ENCODE results near the gene CMTM7.
"Not testable (repeated sequence)": the region's sequence is repeated elsewhere in the genome, so short reads cannot be mapped to it uniquely, and the experiment has no call there.

Gene CMTM7

DNA sequence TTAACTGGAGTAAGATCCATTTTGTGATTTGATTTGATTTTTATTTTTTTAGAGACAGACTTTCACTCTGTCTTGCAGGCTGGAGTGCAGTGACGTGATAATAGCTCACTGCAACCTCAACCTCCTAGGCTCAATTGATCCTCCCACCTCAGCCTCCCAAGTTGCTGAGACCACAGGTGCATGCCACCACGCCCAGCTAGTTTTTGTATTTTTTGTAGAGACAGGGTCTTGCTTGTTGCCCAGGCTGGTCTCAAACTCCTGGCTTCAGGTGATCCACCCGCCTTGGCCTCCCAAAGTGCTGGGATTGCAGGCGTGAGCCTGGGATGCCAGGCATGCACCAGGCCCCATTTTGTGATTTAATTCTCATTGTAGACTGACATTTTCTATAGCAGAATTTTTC, 47.8 kb downstream of the CMTM7 start:
- DNase-seq = not testable (repeated sequence)

DNA sequence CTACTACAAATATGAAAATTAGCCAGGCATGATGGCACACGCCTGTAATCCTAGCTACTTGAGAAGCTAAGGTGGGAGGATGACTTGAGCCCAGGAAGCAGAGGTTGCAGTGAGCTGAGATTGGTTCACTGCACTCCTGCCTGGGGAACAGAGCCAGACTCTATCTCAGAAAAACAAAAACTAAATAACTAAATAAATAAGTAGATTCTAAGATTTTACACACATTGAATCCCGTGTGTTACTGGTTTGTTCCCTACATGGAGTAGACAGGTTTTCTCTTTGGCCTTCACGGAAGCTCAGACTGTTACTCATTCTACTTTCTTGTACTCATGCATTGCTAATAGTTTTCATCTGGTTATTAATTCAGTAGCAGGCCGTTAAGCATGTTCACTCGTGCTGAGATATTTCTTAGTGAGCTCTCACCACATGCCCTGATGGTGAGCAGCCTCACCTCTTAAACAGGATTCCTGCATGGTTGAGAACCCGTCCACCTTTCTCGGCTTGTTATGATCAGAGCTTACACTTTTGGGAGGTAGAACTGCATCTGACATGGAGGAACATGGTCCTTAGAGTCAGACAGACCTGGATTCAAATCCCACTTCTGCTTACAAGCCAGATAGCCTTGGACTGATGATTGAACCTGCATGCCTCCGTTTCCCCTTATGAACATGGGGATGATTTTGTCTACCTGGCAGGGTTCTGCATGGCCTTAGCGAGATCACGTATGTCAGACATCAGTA, 49.1 kb downstream of the CMTM7 start:
- no peak for DNase-seq

DNA sequence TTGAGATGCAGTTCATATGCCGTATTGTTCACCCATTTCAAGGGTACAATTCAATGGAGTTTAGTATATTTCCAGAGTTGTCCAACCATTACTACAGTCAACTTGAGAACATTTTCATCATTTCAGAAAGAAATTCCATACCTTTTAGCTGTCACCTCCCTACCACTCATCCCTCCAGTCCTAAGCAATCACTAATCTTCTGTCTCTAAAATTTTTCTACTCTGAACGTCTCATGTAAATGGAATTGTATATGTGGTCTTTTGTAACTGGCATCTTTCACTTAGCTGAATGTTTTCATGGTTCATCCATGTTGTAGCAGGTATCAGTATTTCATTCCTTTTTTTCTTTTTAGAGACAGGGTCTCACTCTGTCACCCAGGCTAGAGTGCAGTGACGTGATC, 51.1 kb downstream of the CMTM7 start:
- DNase-seq = no peak

DNA sequence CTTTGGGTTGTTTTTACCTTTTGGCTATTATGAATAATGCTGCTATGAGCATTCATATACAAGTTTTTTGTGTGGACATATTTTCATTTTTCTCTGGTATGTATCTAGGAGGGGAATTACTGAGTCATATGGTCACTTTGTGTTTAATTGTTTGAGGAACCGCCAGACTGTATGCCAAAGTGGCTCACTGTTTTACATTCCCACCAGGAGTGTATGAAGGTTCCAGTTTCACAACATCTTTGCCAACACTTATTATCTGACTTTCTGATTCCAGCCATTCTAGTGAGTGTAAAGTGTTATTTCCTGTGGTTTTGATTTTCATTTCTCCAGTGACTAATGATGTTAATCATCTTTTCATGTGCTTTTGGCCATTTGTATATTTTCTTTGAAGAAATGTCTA, 51.8 kb downstream of the CMTM7 start:
- no peak for DNase-seq

DNA sequence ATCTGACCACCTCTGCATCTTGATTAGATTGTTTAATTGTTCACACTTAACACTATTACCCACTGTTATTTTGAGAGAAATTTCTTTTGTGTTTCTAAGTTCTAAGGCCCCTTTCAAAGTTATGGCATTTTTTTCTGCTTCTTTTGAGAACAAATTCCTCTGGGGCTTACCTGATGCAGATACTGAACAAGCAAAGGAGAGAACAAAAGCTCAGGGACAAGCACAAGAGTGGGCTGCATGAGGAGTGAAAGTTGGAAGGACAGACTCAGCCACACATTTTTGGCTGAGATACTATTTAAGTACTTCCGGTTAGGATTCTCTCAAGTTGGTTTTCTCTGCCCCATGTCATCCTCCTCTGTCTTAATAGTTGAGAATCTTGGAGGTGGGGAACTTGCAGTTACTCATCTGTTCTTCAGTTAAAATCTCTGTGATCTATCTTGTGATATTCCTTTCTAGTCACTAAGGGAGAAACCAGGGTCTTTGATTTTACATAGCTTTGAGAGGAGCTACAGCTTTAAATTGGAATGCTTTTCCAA, 56.3 kb downstream of the CMTM7 start:
- no peak for DNase-seq

DNA sequence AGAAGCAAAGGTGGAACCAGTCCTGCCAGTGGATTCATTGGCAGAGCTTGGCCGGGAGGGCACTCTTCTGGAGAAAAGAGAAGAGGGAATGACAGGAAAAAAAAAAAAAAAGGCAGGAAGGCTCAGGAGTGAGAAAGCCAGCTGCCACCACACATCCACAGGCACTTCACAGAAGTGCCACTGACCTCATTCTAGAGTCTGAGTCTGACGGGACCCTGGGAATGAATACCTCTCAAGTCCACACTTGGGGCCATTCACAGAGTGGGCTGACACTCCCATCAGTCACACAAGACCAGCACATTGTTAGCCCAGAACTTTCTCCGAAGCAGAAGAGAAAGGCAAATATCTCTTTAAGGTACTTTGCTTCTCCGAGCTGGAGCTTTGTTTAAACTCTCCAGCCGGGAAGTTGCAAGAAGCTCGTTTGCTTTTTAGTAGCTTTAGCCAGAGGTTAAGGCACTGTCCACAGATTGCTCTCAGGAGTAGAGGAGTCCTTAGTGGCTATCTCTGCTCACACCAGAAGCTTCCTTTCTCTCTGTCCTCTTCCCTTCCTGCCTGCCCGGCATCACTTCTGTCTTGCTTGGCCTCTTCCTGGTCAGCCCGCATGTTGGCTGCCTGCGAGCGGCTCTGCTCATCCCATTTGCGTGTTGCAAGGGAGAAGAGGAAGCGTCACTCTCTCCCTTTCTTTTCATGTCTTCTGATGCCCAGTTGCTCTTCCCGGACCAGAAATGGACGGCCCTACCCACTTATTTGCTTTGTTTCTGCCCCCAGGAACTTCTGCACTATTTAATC, 57.2 kb downstream of the CMTM7 start:
- no peak for DNase-seq

DNA sequence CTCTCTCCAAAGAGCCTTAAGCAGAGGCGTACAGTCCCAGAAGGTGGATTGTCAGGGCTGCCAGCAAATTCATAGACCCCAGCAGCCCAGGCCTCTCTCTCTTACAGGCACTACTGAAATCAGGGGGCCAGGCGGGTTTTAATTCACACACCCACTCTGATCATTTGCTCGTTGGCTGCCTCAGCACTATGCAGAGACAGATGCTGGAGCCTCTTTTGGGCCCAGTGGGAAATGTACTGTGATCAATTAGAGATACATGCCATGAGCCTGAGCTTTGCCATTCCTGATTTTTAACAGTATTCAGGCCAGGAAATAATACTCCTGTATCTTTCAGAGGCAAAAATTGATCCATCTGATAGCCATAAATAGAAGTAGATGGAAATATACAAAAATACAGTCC, 58.0 kb downstream of the CMTM7 start:
- no peak for DNase-seq

DNA sequence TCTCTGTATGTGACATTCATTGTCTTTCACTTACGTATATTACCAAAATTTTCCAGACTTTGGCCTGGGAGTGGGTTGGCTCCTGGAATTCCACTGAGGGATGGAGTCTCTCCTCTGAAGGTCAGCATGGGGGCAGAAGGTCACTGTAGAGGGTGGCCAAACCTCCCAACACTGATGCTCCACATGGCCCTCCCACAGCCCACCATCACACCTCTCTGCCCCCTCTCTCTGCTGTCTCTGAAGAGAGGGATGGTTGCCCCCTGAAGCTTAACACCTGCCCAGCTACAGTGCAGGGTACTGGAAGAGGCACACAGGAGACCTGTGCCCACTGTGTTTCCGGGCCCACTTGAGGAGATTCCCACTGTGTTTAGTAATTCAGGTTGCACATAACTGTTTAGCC, 58.8 kb downstream of the CMTM7 start:
- DNase-seq = peak in 1 of 2 experiments; percentile 1

DNA sequence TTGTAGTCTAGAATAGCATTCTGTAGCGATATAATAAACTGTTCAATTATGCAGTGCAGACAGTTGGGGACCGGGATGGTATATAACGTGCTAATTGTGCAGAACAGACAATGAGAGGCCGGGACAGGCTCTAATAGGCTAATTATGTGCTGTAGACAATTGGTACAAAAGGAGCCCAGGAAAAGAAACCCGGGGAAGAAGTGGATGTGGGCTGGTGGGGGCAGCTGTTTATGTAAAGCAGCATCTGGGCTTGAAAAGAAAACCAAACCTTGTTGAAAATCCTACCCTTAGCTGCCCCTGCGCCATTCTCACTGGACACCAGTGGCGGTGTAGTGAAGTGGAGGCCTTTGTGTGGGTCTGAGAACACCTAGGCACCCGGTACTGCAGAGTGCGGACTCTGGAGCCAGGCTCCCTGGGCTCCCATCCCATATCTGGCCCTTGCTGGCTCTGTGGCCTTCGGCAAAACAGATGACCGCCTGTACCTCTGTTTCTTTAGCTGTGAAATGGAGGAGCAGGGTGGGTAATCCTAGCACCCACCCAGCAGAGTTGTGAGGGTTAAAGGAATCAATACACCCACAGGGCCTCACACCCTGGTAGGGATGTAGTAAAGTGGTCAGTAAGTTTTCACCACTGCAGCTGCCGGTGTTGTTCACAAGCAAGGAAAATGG, 59.5 kb downstream of the CMTM7 start:
- no peak for DNase-seq

DNA sequence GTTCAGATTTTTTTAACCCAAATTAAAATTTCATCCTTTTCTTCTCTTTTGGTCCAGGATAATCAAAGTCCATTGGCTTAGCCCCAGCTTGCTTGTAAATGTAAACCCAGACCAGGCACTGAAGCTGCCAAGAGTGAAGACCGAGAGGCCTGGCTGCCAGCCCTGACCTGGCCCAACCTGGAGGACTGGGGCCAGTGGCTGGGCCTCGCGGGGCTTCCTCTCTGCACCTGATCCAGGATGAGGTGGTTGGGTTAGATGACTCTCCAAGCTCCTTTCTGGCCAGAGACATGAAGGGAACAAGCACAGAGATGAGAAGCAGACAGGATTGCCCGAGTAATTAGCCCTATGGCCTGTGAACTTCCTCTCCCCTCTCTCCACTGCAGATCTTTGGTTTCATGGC, 60.4 kb downstream of the CMTM7 start:
- DNase-seq = no peak

DNA sequence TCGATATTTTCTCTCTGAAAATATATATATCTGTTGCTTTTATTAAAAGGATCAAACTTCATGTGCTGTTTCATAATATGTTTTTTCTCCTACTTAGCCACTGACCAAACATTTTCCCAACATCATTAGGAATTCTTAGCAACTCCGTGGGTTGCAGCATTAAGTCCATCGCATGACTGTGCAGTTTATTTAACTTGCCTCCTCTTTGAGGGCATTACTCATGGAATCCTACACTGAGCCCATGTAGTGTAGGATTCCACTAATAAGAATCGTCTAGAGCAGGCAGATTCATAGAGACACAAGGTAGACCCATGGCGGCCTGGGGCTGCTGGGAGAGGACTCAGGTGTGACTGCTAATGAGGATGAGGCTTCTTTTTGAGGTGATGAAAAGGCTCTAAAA, 61.7 kb downstream of the CMTM7 start:
- no peak for DNase-seq

DNA sequence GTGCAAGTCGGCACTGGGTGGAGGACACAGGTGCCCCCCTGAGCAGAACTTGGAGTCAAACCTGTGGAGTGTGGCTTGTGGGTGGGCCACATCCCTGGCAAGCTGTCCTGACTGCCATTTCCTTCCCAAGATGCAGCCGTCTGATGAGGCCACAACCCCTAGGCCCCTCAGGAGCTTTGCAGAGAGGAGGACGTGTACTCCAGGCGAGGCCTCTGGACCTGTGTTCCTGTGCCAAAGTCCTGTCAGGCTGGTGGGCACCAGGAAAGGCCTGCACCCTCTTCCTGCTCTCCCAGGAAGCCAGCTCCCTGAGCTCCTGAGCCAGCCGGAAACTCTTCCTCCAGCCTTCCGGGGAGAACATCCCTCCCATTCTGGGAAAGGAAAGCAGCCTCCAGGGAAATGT, 62.5 kb downstream of the CMTM7 start:
- DNase-seq = no peak

DNA sequence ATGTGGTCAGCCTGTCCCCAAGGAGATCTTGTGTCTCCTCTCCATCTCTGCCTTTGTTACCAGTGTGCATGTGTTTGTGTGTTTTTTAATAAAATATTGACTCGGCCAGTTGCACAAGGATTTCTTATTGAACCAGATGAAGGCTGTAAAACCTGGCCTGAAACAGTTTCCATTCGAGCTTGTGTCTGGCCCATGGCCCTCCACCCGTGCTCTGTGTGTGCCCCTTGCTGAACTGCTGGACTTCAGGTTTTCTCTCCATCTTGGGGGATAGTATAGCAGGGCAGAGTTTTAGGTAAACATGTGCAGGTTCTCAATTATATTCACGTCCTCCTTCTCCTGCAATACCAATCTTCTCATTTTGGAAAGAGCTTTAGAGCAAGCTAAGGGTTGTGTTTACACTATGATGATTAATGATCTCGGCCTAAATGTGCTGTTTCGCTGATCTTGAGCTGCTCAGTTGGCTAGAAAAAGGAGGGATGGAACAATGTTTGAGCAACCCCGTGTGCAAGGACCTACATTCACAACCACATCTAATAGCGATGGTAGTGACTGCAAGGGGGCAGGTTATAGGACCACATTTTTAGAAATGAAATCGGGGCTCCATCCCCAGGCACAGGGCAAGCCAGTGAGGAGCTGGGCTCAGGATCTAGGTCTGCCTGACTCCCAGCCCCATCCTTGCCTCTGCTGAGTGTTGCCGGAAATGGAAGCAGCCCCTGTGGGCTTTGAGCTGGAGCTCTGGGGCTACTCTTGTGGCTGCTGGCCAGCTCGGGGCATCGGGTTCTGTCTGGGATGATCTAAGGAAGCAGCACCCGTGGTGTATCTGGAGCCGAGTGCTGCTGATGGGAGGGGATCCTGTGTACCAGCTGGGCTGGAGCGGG, 63.3 kb downstream of the CMTM7 start:
- no peak for DNase-seq

DNA sequence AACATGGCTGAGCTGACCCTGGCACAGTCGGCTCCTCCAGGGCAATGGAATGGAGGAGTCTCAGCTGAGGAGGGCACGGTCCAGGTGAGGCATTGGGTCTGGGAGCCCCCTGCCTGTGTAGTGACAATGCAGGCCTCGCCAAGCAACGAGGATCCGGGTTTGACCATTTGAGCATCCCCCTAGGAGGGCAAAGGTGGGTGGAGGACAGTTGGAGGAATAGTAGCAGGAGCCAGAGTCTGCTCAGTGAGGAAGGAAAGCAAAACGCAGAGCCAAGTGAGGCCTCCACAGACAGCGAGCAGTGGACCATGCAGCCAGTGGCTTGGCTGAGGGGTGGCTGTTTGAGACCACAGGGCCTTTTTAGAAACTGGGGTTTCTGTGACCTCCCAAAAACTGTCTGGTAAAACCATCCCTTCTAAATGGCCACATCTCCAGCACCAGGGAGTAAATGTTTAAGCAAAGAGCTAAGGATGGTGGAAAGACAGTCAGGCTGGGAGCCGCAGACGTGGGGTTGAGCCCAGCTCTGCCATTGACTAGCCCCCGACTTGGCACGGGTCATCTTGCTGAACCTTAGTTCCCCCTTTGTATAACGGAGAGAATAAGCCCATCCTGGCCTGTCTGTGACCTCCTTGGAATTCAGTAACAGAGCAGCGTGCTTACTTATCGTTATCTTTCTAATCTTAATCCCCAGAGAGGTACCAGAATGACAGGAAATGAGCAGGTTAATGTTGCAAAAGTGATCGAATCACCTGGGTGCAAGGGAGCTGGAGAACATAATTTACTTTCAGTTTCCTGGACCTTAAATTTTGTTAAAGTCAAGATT, 64.2 kb downstream of the CMTM7 start:
- DNase-seq = no peak

DNA sequence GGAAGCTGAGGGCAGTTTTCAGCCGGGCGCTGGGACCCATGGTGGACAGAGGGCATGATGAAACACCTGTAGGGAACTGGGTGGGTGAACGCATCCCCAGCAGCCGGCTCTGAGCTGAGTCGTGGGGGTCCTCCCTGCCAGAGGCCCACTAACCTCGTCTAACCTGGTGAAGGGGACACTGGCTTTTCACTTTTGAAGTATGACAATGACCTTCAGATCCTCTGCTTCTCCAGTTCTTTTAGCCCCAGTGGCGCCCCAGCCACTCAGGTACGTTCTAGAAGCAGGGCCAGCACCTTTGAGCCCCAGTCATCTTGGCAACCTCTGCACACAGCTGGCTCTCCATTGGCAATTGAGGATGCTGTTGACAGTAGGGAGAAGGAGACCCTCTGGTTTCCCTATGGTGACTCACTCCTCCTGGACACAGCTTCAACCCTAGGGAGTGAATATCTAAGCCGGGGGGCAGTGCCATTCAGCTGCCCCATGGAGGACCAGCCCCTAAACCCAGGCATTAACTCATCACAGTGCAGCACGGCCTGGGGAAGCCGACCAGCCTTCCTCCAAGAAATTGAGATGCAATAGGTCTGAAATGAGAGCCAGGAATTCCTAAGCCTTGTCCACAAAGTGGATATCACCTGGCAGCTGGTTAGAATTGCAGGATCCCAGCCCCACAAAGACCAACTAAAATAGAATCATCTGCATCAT, 64.9 kb downstream of the CMTM7 start:
- DNase-seq = no peak

DNA sequence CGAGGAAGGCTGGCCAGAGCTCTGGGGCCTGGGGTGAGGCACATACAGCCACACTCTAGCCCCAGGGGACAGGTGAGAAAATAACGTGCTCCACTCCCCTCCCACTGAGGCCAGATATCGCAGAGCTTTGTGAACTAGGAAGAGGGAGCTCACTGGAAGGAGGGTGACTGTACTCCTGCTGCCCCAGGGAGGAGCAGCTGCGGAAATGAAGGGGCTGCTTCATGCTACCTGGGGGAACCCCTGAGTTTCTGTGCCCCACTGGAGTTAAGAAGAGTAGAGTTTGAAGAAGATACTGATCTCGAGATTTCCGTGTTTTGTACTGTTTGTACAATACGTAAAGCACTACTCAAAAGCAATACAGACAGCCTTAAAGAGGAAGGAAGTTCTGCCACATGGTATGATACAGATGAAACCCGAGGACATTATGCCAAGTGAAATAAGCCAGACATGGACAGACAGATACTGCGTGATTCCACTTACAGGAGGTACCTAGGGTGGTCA, 66.4 kb downstream of the CMTM7 start:
- DNase-seq = peak; percentile 33 to 38

DNA sequence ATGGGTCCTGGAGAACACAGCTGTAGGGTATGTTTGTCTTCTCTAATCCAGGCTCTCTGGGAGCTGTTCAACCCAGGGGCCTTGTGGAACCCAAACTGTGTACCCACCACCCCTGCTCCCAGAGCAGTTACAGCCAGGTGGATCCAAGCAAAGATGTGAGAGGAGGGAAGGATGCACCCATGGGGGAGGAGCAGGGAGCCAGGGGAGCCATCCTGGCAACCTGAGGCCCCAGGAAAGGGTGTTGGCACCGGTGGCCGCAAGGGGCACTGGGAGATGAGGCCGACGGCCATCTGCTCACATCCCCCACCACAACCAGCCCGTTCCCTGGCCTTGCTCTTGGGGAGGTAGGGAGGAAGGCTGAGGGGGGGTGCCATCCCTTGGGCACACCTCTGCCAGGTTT, 67.8 kb downstream of the CMTM7 start:
- DNase-seq = no peak

DNA sequence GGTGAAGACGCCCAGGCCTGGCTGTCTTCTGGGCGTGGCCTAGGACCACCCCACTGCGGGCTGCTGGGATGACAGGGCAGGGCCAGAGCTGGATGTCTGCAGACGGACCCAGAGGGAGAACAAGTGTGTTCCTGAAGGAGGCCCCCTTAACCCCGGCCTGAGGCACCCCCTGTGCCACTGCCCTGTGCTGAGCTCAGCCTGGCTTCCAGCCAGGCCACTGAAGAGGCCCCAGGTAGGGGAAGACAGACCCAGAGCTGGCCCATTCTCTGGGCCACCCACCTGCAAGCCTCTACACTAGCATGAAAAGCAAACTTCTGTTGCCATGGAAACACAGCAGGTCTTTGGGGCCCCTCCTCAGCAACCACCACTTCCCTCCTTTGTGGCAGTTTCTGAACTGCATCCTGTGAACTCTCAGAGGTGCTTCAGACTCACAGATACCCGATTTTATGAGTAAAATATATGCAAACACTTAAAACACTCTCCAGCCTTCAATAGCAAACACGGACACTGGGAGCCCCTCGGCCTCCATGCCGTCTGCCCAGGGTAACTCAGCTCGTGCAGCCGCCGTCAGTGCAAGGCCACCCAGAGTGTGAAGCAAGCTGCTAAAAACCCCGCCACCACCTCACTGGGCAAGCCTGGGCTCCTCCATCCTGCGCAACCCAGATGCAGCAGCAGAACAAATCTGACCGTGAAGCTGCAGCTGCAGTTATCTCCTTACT, 68.5 kb downstream of the CMTM7 start:
- DNase-seq = peak; percentile 50 to 64

DNA sequence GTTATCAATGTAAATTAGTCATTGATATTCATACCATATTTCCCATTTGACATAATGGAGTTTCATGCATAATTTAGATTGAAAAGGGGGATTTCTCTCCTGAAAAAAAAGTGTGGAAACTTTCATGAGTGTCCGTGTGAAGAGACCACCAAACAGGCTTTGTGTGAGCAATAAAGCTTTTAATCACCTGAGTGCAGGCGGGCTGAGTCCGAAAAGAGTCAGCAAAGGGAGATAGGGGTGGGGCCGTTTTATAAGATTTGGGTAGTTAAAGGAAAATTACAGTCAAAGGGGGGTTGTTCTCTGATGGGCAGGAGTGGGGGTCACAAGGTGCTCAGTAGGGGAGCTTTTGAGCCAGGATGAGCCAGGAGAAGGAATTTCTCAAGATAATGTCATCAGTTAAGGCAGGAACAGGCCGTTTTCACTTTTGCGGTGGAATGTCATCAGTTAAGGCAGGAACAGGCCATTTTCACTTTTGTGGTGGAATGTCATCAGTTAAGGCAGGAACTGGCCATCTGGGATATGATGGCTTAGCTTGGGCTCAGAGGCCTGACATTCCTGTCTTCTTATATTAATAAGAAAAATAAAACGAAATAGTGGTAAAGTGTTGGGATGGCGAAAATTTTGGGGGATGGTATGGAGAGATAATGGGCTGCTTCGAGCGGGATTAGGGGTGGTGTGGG, 69.3 kb downstream of the CMTM7 start:
- DNase-seq = not testable (repeated sequence)

Measured in activated CD4-positive, alpha-beta T cell treated with anti-CD3 and anti-CD28 coated beads, Interleukin-2, amount 50 U/mL, for 48 hours (primary cell).